Measurements from ENCODE around the gene CBLIF. TPM values are rescaled to one million over a fixed set of nuclear protein-coding genes. Genes with fewer than 3 reads are reported as not detected.
A peak's percentile ranks its signal among the peaks of the same experiment; 100 is the strongest.

The CBLIF gene
- total RNA-seq, 1 experiment from 2014 or later = not detected

GRCh38 chr11:59801981-59802638 lies 43.2 kb downstream of the CBLIF start:
- DNase-seq (ENCODE audit: low read depth, low spot score) (no peak), ATAC-seq (peak; percentile 86)
- Histone ChIP-seq H3K4me1 (ENCODE audit: control insufficient read depth, insufficient read depth, low read length) (no peaks in the 10 kb centered on the region), H3K9me3 (ENCODE audit: control insufficient read depth, insufficient read depth, low read depth, low read length) (no peaks in the 10 kb centered on the region), H3K4me3 (ENCODE audit: low read depth in 2 of 2, low read length in 2 of 2) (no peak overlapping the region), H3K27me3 (ENCODE audit: control insufficient read depth, insufficient read depth, low read length) (no peaks in the 10 kb centered on the region), H3K36me3 (ENCODE audit: control insufficient read depth, insufficient read depth, low read length) (peaks cover 8% of the 10 kb centered on the region), H3K27ac (ENCODE audit: low read length) (no peak overlapping the region)
- no peak for TF ChIP-seq CTCF (IDR thresholded peaks at IDR 0.05)
- TF ChIP-seq POLR2AphosphoS5 (IDR thresholded peaks at IDR 0.05; ENCODE audit: low read depth, low read length) = no peak
- no peak for TF ChIP-seq TCF7L2 (IDR thresholded peaks at IDR 0.05; ENCODE audit: low read depth, low read length)
- TF ChIP-seq REST (IDR thresholded peaks at IDR 0.05; ENCODE audit: insufficient read depth in 1 of 2, low read depth in 2 of 2, low read length in 1 of 2) = no peak
- no peak for TF ChIP-seq SIN3A (IDR thresholded peaks at IDR 0.05; ENCODE audit: borderline replicate concordance, insufficient read depth, low read depth, low read length)
- intact Hi-C loops (cut with micrococcal nuclease; ENCODE audit: unreplicated experiment) (loop anchor here (1.0 to 10.0 kb wide), 2 partner anchors 48 to 137 kb away; partner anchors contain the start of gene PATL1), in situ Hi-C loops (cut with HindIII; ENCODE audit: low pct_unique_long_range_greater_than_20kb, low sequenced_read_pairs) (no loop called here)
- CTCF ChIA-PET = interaction anchor here (0.6 to 1.0 kb wide), 4 partner anchors 27 to 75 kb away, joined by 3 to 8 read pairs (median 6); partner anchors contain the start of gene STX3
- TSS peak; percentile 31 for BruUV-seq (replicated peaks)
- POLR2A ChIA-PET = interaction anchor here (0.6 to 1.4 kb wide), 2 partner anchors 48 to 130 kb away, joined by 4 to 5 read pairs; partner anchors contain the start of gene STX3

GRCh38 chr11:59801160-59801706 lies 44.1 kb downstream of the CBLIF start:
- ChIA-PET POLR2A (interaction anchor here (1.4 kb wide), 1 partner anchor 47 kb away, joined by 5 read pairs; the partner anchor contains the start of gene STX3), CTCF (interaction anchor here (0.8 to 1.0 kb wide), 2 partner anchors 47 to 49 kb away, joined by 5 to 8 read pairs; partner anchors contain the start of gene STX3)
- BruUV-seq (replicated peaks) = no TSS peak
- intact Hi-C loops (cut with micrococcal nuclease; ENCODE audit: unreplicated experiment) (loop anchor here (10.0 kb wide), 1 partner anchor 136 kb away; the partner anchor contains the start of gene PATL1), in situ Hi-C loops (cut with HindIII; ENCODE audit: low pct_unique_long_range_greater_than_20kb, low sequenced_read_pairs) (no loop called here)
- no peak overlapping the region for H3K4me3 ChIP-seq (ENCODE audit: low read depth in 2 of 2, low read length in 2 of 2)
- no peak overlapping the region for H3K27ac ChIP-seq (ENCODE audit: low read length)
- no peak for DNase-seq (ENCODE audit: low read depth, low spot score)
- no peak for ATAC-seq
- no peaks in the 10 kb centered on the region for H3K9me3 ChIP-seq (ENCODE audit: control insufficient read depth, insufficient read depth, low read depth, low read length)
- no peaks in the 10 kb centered on the region for H3K4me1 ChIP-seq (ENCODE audit: control insufficient read depth, insufficient read depth, low read length)
- TF ChIP-seq SIN3A (IDR thresholded peaks at IDR 0.05; ENCODE audit: borderline replicate concordance, insufficient read depth, low read depth, low read length) (no peak), REST (IDR thresholded peaks at IDR 0.05; ENCODE audit: insufficient read depth in 1 of 2, low read depth in 2 of 2, low read length in 1 of 2) (no peak), TCF7L2 (IDR thresholded peaks at IDR 0.05; ENCODE audit: low read depth, low read length) (no peak)
- no peaks in the 10 kb centered on the region for H3K27me3 ChIP-seq (ENCODE audit: control insufficient read depth, insufficient read depth, low read length)
- peaks cover 8% of the 10 kb centered on the region for H3K36me3 ChIP-seq (ENCODE audit: control insufficient read depth, insufficient read depth, low read length)
